HL-60 (cell line): ENCODE measurements around the gene DAAM1.

Source experiments
- CTCF ChIP-seq: IDR thresholded peaks from one replicate; pipeline ENCODE4 v1.5.1; 2011; ENCODE audit warnings: low read length, control low read depth, inconsistent platforms; ENCODE audit not compliant: insufficient read depth
- SPI1 ChIP-seq: IDR thresholded peaks from 2 replicates; pipeline ENCODE4 v1.6.1; 2012; ENCODE audit warnings: low read depth, mild to moderate bottlenecking, borderline replicate concordance

- TF ChIP-seq SPI1 (no peak), CTCF (no peak)
Observed at GRCh38 chr14:59139324-59139723, 49.1 kb upstream of the DAAM1 start.
